ENCODE data around the gene FCSK. TPM values are rescaled to one million over a fixed set of nuclear protein-coding genes. Genes with fewer than 3 reads are reported as not detected.
A peak's percentile ranks its signal among the peaks of the same experiment; 100 is the strongest.

FCSK gene
- total and polyA plus RNA-seq, 4 experiments from 2014 or later = 7.4 to 42.8 (median 26.3) TPM

- H3K9me3 Mint-ChIP-seq = no peaks in the 10 kb centered on the region
- H3K4me1 Mint-ChIP-seq = peaks cover 43 to 84% (median 68%) of the 10 kb centered on the region in 4 donors
- H3K9me3 ChIP-seq (ENCODE audit: control insufficient read depth in 1 of 2, low read length in 2 of 2) = no peaks in the 10 kb centered on the region
- no peaks in the 10 kb centered on the region for H3K27me3 Mint-ChIP-seq
- H3K27me3 ChIP-seq (ENCODE audit: insufficient read depth, low read length) = no peaks in the 10 kb centered on the region
- H3K4me3 Mint-ChIP-seq = no peak overlapping the region
- H3K36me3 ChIP-seq (ENCODE audit: insufficient read depth, low read length) = peaks cover 4% of the 10 kb centered on the region
- H3K27ac ChIP-seq (ENCODE audit: low read depth, low read length) = no peak overlapping the region
- ChIA-PET POLR2A (ENCODE audit: partially characterized antibody) (interaction anchor here (0.9 to 1.7 kb wide), 2 partner anchors 13 to 22 kb away, joined by 3 to 7 read pairs; partner anchors contain the start of gene FCSK), CTCF (ENCODE audit: partially characterized antibody) (no interaction called here)
- peaks cover 64% of the 10 kb centered on the region for H3K4me1 ChIP-seq (ENCODE audit: insufficient read depth, low read length)
- peaks cover 0 to 8% of the 10 kb centered on the region in 2 donors for H3K36me3 Mint-ChIP-seq
- H3K27ac Mint-ChIP-seq = peak overlapping the region in 6 of 7 donors; percentile 29 to 81 (median 68)
- intact Hi-C loops (cut with micrococcal nuclease) = no loop called here
- DNase-seq = no peak
- H3K4me3 ChIP-seq (ENCODE audit: low read length in 2 of 2) = no peak overlapping the region
Measured at GRCh38 chr16:70432356-70432722, 22.1 kb upstream of the FCSK start.

GRCh38 chr16:70432723-70433457 is 21.5 kb upstream of the FCSK start:
- DNase-seq = no peak
- Histone ChIP-seq H3K36me3 (ENCODE audit: insufficient read depth, low read length) (peaks cover 4% of the 10 kb centered on the region), H3K27ac (ENCODE audit: low read depth, low read length) (no peak overlapping the region), H3K4me1 (ENCODE audit: insufficient read depth, low read length) (peaks cover 65% of the 10 kb centered on the region), H3K4me3 (ENCODE audit: low read length in 2 of 2) (no peak overlapping the region), H3K27me3 (ENCODE audit: insufficient read depth, low read length) (no peaks in the 10 kb centered on the region), H3K9me3 (ENCODE audit: control insufficient read depth in 1 of 2, low read length in 2 of 2) (no peaks in the 10 kb centered on the region)
- CTCF ChIA-PET (ENCODE audit: partially characterized antibody) = no interaction called here
- intact Hi-C loops (cut with micrococcal nuclease) = no loop called here
- Mint-ChIP-seq H3K27me3 (no peaks in the 10 kb centered on the region), H3K36me3 (peaks cover 0 to 9% of the 10 kb centered on the region in 2 donors), H3K9me3 (no peaks in the 10 kb centered on the region), H3K4me3 (peak overlapping the region in 3 of 8 donors; percentile 13 to 50 (median 36)), H3K27ac (peak overlapping the region in 6 of 7 donors; percentile 42 to 81 (median 64)), H3K4me1 (peaks cover 45 to 84% (median 68%) of the 10 kb centered on the region in 4 donors)
- POLR2A ChIA-PET (ENCODE audit: partially characterized antibody) = interaction anchor here (0.9 to 1.7 kb wide), 2 partner anchors 13 to 21 kb away, joined by 3 to 7 read pairs; partner anchors contain the start of gene FCSK

- H3K4me3 Mint-ChIP-seq = peak overlapping the region in 1 of 8 donors; percentile 49
- intact Hi-C loops (cut with micrococcal nuclease) = no loop called here
Measured at GRCh38 chr16:70433458-70434103, 20.8 kb upstream of the FCSK start.

GRCh38 chr16:70434484-70435260 is 19.7 kb upstream of the FCSK start:
- no peaks in the 10 kb centered on the region for H3K27me3 Mint-ChIP-seq

More at GRCh38 chr16:70433458-70434103, 20.8 kb upstream of the FCSK start:
- Mint-ChIP-seq H3K4me1 (peaks cover 43 to 82% (median 65%) of the 10 kb centered on the region in 4 donors), H3K9me3 (no peaks in the 10 kb centered on the region), H3K27me3 (no peaks in the 10 kb centered on the region), H3K27ac (peak overlapping the region in 6 of 7 donors; percentile 52 to 82 (median 72)), H3K36me3 (peaks cover 0 to 13% of the 10 kb centered on the region in 2 donors)
- Histone ChIP-seq H3K4me3 (ENCODE audit: low read length in 2 of 2) (no peak overlapping the region), H3K4me1 (ENCODE audit: insufficient read depth, low read length) (peaks cover 64% of the 10 kb centered on the region), H3K9me3 (ENCODE audit: control insufficient read depth in 1 of 2, low read length in 2 of 2) (no peaks in the 10 kb centered on the region), H3K27me3 (ENCODE audit: insufficient read depth, low read length) (no peaks in the 10 kb centered on the region), H3K27ac (ENCODE audit: low read depth, low read length) (no peak overlapping the region), H3K36me3 (ENCODE audit: insufficient read depth, low read length) (peaks cover 4% of the 10 kb centered on the region)
- DNase-seq = no peak
- ChIA-PET CTCF (ENCODE audit: partially characterized antibody) (interaction anchor here (0.8 kb wide), 1 partner anchor 54 kb away, joined by 3 read pairs; no protein-coding TSS in a partner anchor), POLR2A (ENCODE audit: partially characterized antibody) (interaction anchor here (0.9 to 1.7 kb wide), 2 partner anchors 14 to 21 kb away, joined by 3 to 7 read pairs; partner anchors contain the start of gene FCSK)

GRCh38 chr16:70437017-70437581 is 17.3 kb upstream of the FCSK start:
- Mint-ChIP-seq H3K9me3 (no peaks in the 10 kb centered on the region), H3K36me3 (peaks cover 0 to 13% of the 10 kb centered on the region in 2 donors), H3K27ac (peak overlapping the region; percentile 67 to 95 (median 88)), H3K27me3 (no peaks in the 10 kb centered on the region), H3K4me3 (peak overlapping the region; percentile 90 to 98 (median 94)), H3K4me1 (peaks cover 26 to 69% (median 52%) of the 10 kb centered on the region in 4 donors)
- ChIA-PET CTCF (ENCODE audit: partially characterized antibody) (interaction anchor here (2.0 kb wide), 1 partner anchor 42 kb away, joined by 4 read pairs; no protein-coding TSS in a partner anchor), POLR2A (ENCODE audit: partially characterized antibody) (interaction anchor here (1.1 to 3.8 kb wide), 7 partner anchors 15 to 86 kb away, joined by 3 to 59 read pairs (median 4); partner anchors contain the start of gene FCSK)
- Histone ChIP-seq H3K4me1 (ENCODE audit: insufficient read depth, low read length) (peaks cover 46% of the 10 kb centered on the region), H3K36me3 (ENCODE audit: insufficient read depth, low read length) (peaks cover 4% of the 10 kb centered on the region), H3K27me3 (ENCODE audit: insufficient read depth, low read length) (no peaks in the 10 kb centered on the region), H3K9me3 (ENCODE audit: control insufficient read depth in 1 of 2, low read length in 2 of 2) (no peaks in the 10 kb centered on the region), H3K4me3 (ENCODE audit: low read length in 2 of 2) (peak overlapping the region in 1 of 2 donors; percentile 67), H3K27ac (ENCODE audit: low read depth, low read length) (no peak overlapping the region)
- intact Hi-C loops (cut with micrococcal nuclease) = no loop called here
- no peak for DNase-seq

More at GRCh38 chr16:70434484-70435260, 19.7 kb upstream of the FCSK start:
- no peak overlapping the region for H3K4me3 Mint-ChIP-seq
- H3K9me3 Mint-ChIP-seq = no peaks in the 10 kb centered on the region
- ChIA-PET CTCF (ENCODE audit: partially characterized antibody) (interaction anchor here (0.8 kb wide), 1 partner anchor 55 kb away, joined by 3 read pairs; no protein-coding TSS in a partner anchor), POLR2A (ENCODE audit: partially characterized antibody) (no interaction called here)
- H3K4me1 ChIP-seq (ENCODE audit: insufficient read depth, low read length) = peaks cover 60% of the 10 kb centered on the region
- no peaks in the 10 kb centered on the region for H3K27me3 ChIP-seq (ENCODE audit: insufficient read depth, low read length)
- peak overlapping the region in 2 of 7 donors; percentile 41 to 42 for H3K27ac Mint-ChIP-seq
- H3K36me3 ChIP-seq (ENCODE audit: insufficient read depth, low read length) = peaks cover 4% of the 10 kb centered on the region
- no peak overlapping the region for H3K27ac ChIP-seq (ENCODE audit: low read depth, low read length)
- no peaks in the 10 kb centered on the region for H3K9me3 ChIP-seq (ENCODE audit: control insufficient read depth in 1 of 2, low read length in 2 of 2)
- H3K4me3 ChIP-seq (ENCODE audit: low read length in 2 of 2) = no peak overlapping the region
- intact Hi-C loops (cut with micrococcal nuclease) = no loop called here
- H3K36me3 Mint-ChIP-seq = peaks cover 0 to 13% of the 10 kb centered on the region in 2 donors
- H3K4me1 Mint-ChIP-seq = peaks cover 41 to 83% (median 65%) of the 10 kb centered on the region in 4 donors
- no peak for DNase-seq

Measured in CD4-positive, alpha-beta memory T cell (primary cell).